OCI-LY3 (cell line): ENCODE data around the gene SERAC1.

Source experiments
- CTCF ChIP-seq: fragments of 200-600, 300-600 bp; sonication (generic); IDR thresholded peaks from 2 replicates; pipeline ENCODE4 v1.5.1; 2014; ENCODE audit warnings: antibody characterized with exemption, low read length, low read depth
- EZH2phosphoT487 ChIP-seq: fragments of 200-600 bp; shearing (Covaris generic); IDR thresholded peaks from 2 replicates; pipeline ENCODE4 v1.6.1; 2018; ENCODE audit warnings: antibody characterized with exemption, mixed run types, low read depth

GRCh38 chr6:158081657-158081935, 86.5 kb downstream of the SERAC1 start:
- TF ChIP-seq CTCF (no peak), EZH2phosphoT487 (no peak)
